GM19025 (cell line): ENCODE data around the gene MED8.

Experiments
- ATAC-seq: cut with Tn5 transposase; IDR thresholded peaks from one replicate; pipeline ENCODE4 v1.9.1; 2021; ENCODE audit warnings: mild to moderate bottlenecking, low read depth, moderate library complexity; ENCODE audit not compliant: unreplicated experiment

Gene MED8

DNA sequence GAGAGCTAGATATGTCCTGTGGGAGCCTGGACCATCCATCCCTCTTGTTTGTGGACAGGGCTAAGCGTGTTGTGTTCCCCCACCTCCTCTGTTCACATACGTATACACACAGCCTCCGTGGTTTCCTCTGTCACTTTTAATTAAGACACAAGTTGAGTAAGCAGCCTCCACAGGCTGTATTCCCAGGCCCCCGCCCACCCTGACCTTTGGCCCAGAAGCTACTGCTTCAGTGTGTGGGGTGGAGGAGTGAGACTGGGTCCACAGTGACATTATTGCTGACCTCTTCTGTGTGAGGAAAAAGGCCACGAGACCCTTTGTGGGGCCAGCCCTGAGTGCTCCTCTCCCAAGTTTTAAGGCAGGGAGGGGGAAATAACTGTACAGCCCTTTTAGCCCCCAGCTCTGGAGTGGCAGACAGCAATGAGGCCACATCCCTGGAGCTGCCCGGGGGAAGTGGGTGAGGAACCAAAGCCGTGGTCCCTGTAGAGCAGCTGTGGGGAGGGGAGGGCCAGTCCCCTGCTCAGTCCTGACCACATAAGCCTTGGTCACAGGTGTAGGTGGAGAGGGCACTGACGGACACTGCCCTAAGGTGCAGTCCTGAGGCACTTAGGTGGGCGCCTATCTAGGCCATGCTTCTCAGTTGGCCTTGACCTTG is 26.2 kb downstream of the MED8 start:
- no peak for ATAC-seq

DNA sequence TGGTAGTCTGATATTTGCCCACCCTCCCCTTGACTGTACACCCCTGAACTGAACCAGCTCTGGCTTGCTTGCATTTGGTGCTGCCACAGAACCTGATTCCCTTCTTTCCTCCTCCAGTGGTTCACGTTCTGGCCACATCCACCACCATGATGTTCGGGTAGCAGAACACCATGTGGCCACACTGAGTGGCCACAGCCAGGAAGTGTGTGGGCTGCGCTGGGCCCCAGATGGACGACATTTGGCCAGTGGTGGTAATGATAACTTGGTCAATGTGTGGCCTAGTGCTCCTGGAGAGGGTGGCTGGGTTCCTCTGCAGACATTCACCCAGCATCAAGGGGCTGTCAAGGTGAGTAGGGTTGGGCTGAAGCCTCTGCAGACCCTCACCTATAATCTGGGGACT is 29.0 kb downstream of the MED8 start:
- no peak for ATAC-seq

DNA sequence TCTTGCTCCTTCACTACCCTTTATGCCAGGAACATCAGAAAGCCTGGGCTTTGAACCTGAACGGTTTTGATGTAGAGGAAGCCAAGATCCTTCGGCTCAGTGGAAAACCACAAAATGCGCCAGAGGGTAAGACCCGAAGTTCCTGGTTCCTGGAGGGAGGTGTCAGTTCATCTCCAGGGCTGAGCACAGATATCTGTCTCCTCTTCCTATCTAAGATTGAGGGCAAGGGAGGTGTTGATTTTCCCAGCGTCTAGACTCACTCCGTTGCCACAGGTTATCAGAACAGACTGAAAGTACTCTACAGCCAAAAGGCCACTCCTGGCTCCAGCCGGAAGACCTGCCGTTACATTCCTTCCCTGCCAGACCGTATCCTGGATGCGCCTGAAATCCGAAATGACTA is 29.9 kb downstream of the MED8 start:
- ATAC-seq = no peak

DNA sequence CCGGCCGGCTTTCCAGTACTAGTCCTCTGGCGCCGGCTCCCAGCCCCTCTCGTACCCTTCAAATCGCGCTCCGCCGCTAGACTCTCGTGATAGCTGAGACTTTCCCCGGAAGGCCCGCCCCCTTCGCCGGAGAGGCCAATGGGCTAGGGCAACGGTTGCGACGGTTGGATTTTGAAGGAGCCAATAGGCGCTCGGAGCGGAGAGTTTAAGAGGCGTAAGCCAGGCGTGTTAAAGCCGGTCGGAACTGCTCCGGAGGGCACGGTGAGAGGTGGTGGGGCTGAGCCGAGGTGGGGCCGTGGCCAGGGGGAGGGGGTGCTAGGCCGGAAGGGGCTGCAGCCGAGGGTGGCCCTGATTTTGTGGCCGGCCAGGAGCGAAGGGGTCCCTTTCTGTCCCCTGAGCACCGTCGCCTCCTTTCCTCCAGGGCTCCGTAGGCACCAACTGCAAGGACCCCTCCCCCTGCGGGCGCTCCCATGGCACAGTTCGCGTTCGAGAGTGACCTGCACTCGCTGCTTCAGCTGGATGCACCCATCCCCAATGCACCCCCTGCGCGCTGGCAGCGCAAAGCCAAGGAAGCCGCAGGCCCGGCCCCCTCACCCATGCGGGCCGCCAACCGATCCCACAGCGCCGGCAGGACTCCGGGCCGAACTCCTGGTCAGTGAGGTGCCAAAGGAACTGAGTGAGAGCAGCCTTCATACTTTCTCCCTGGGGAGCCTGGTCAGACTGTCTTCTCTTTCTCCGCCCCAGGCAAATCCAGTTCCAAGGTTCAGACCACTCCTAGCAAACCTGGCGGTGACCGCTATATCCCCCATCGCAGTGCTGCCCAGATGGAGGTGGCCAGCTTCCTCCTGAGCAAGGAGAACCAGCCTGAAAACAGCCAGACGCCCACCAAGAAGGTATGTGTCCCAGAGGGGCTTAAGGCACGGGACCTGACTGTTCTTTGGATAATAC is 30.6 kb downstream of the MED8 start, which contains the start of gene CDC20:
Gene CDC20, plus strand, starts transcription at position 236 of the 948 bp plus-strand sequence. Its CDS starts 235 bp downstream, at position 471.
- ATAC-seq = peak; percentile 97

DNA sequence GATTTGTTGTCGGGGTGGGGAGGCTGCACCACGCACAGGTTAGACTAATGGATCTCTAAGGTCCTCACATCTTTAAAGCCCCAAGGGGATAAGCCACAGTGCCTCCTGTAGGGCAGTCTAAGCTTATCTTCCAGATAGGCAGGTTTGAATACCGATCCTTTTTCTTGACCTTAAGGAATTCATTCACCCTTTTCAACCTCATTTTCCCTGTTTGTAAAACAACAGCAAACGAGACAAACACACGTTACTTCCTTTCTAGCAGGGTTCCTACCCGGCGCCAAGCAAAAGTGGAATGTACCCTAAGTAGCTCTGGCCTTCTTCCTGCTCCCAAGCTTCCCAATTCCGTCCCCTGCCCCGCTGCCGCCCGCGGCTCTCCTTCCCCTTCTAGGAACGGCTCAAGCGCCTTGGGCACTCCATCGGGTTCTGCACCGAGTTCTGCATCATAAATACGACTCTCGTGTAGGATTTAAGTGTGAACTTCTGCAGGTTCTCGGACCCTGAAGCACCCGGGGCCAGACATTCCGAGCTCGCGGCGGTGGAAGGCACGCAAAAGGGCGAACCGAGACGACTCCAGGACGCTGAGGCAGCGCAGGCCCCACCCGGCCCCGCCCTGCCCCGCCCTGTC is 31.4 kb downstream of the MED8 start:
- ATAC-seq = peak; percentile 3

DNA sequence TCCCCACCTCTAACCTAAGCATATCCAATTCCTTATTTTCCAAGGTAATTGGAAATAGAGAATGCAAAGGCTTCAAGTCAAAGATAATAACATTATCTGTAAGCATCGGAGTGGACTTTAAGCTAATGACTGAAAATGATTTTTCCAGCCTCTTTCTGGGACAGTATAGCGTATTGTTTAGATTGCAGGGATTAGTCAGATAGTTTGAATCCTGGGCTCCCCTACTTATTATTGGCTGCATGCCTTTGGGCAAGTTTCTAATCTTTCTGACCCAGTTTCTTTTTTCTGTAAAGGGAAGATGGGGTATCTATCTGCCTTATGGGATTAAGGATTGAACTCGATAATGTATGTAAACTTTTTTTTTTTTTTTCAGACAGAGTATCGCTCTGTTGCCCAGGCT is 32.3 kb downstream of the MED8 start:
- ATAC-seq = no peak

DNA sequence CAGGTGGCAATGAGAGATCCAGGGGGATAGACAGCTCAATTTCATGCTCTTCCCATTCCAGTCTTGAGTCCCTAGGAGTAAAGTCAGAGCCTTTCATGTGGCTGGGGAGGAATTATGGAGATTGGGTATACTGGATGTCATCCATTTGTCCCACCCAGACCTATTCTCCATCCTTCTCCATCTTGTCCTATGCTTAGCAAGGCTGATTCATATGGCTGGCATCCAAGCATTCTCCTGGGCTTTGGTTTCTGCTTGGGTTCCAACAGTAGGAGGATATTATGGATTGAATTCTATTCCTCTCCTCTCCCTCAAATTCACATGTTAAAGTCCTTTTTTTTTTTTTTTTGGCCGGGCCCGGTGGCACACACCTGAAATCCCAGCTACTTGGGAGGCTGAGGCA is 34.7 kb downstream of the MED8 start:
- ATAC-seq = no peak

DNA sequence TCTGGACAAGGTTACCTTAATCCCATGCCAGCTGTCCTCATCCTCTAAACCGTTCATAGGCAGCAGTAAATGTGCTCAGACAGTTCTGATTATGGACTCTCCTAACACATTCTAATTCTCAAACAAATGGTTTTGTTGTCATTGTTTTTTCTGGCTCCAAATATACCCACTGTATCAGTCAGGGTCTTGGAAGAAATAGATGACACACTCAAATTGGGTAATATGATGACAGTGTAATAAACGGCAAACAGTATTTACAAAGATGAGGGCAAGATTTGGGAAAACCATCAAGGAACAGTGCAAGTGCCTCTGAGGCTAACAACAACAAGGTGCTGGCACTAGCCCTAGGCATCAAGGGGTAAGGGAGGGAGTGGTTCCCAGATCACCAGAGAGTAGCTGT is 35.1 kb downstream of the MED8 start:
- ATAC-seq = no peak

DNA sequence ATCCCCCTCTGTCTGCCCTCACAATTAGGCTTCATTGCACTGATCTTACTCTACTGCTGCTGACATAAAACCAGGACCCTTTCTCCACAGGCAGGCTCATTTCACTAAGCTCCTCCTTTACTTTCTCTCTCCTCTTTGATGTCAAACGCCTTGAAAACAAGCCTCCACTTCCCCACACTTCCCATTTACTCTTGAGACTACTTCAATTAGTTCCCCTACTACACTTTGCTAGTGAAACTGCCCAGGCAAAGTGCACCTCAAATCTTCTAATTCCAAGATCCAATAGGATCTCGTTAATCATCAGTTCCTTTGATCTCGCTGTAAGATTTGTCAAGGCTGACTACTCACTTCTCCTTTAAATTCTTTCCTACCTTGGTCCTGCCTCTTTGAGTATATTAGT is 36.7 kb downstream of the MED8 start:
- ATAC-seq = no peak

DNA sequence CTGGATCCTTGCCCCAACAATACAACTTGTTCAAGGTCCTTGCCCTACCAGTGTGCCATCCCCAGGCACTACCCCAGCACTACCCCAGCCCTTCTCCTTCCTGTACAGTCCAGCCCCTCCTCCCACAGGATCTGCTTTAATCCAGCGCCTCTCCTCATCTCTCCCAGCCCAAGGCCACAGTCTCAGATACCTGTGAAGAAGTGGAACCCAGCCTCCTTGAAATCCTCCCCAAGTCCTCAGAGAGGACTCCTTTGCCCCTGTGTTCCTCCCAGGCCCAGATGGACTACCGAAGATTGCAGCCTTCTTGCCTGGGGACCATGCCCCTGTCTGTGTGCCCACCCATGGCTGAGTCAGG is 37.3 kb downstream of the MED8 start:
- ATAC-seq = no peak

DNA sequence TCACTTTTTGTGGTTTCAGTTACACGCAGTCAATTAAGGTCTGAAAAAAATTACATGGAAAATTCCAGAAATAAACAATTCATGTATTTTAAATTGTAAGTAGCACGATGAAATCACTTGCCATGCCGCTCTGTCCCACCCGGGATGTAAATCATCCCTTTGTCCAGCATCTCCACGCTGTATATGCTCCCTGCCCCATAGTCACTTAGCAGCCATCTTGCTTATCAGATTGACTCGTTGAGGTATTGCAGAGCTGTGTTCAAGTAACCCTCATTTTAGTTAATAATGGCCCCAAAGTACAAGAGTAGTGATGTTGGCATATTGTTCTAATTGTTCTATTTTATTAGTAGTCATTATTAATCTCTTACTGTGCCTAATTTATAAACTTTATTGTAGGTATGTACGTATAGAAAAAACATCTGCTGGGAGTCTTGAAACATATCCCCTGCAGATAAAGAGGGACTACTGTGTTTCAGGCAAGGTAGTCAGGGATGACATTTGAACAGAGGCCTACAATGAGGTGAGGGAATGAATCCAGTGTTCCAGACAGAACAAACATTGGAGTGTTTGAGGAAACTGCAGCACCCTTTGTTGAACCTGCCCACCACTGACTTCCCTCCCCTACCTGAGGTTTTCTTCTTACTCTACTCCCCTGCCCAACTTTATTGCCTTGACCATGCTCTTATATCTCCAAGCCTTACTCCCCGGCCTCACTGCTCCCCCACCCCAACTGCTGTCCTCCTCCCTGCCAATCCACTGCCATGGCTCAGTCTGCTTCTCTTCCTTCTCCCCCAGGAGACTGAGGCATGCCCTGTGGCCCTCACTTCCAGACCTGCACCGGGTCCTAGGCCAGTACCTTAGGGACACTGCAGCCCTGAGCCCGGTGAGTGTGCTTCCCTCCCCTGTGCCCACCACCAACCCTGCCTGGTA is 37.9 kb downstream of the MED8 start:
- no peak for ATAC-seq

DNA sequence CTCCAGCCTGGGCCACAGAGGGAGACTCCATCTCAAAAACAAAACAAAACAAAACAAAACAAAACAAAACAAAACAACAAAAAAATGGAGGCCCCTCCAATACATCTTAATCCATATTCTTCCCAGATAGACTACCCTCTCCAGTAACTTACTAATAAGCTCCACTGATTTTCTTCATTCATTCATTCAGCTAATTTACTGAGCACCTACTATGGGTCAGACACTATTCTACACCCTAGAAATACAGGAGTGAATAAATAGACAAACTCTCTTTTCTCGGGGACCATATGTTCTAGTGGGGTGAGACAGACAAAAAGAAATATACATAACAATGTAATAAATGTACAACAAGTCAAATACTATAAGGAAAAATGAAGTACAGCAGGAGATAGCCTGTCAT is 38.6 kb downstream of the MED8 start:
- no peak for ATAC-seq

DNA sequence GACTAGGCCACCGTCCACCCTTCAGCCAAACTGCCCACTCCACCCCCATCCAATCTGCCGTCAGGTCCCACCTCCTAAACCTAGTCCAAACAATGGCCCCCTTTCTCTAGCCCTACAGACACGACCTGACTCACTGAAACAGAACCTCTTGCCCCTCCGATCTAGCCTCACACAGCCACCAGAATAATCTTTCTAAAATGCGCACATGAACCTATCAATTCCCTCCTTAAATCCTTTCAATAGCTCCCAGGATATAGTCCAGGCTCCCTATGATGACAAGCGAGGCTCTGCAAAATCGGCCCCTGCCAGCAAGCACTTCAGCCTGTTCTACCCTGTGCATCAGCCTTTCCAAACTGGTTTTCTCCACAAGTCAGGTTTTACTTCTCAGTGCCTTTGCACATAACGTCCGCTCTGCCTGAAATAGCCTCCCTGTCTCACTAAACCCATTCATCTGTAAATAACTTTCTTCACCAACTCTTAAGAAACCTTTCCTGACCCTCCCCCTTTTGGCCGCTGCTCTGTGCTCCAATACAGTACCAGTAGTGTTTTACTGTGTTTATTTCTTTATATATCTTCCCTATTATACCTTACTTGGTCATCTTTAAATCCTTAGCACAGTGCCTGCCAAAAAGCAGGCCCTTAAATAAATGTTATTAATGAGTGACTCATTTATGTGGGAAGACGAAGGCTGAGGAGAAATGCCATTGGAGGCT is 39.9 kb downstream of the MED8 start:
- ATAC-seq = no peak

DNA sequence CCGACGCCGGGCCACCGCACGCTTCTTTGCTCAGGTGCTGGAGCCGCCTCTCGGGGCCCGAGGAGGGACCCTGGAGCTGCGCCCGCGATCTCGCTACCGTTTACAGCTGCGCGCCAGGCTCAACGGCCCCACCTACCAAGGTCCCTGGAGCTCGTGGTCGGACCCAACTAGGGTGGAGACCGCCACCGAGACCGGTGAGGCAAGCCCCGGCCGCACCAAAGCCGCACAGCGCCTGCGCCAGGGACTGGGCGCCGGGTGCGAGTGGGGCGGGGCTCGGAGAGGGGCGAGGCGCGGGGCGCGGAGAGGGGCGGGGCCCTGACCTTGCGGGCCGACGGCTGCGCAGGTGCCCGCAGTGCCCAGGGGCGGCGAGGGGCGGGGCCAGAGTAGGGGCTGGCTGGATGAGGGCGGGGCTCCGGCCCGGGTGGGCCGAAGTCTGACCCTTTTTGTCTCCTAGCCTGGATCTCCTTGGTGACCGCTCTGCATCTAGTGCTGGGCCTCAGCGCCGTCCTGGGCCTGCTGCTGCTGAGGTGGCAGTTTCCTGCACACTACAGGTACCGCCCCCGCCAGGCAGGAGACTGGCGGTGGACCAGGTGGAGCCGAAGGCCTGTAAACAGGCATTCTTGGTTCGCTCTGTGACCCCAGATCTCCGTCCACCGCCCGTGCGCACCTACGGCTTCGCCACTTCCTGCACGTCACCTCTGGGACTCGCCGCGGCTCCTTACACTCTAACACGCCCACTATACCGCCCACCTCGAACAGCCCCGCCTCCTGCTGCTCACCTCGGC is 40.6 kb downstream of the MED8 start:
- peak; percentile 78 for ATAC-seq

DNA sequence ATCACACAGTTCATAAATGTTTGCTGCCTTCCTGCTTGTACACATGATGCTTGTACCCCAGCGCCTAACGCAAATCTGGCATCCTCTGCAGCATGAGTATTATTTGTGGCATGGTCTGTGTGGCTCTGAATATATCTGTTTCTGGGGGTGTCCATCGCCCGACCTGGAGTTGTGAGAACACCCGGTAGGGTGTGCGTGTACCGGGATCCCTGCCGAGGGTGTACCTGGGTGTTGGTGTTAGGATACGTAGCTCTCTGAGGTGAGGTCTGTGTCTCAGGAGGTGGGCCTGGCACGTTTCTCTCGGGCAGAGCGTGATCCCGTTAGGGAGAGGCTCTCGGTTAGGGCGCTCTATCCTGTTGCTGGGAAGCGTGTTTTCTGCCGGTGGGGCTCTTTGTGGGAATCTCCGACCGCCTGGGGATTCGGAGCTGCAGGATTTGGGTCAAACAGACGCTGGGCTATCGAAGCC is 41.2 kb downstream of the MED8 start:
- ATAC-seq = no peak

DNA sequence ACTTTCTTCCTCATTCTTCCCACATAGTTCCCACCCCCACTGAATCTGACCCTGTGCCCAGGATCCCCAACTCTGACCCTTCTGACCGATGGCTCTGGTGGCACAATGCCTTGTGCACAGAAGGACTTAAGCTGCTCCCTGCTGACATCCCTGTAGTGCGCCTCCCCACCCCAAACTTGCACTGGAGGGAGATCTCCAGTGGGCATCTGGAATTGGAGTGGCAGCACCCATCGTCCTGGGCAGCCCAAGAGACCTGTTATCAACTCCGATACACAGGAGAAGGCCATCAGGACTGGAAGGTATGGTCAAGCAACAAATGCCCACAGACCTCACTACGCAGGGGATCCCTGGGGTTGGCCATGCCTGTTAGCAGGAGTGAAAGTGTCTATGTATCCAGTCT is 43.0 kb downstream of the MED8 start:
- no peak for ATAC-seq

DNA sequence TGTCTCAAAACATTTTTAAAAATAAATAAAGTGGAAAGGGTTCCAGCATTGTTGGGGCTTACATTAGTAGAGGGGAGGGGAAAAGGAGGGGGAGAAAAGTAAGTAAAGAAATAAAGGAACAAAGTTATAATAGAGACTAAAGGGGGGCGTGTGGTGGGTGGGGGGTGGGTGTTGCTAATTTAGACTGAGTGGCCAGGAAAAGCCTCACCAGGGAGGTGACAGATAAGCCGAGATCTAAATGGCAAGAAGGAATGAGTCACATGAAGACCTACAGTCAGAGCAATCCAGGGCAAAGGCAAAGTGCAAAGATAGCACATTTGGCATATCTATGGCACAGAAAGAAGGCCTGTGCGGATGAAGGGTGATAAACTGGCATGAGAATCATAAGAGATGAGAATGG is 44.5 kb downstream of the MED8 start:
- ATAC-seq = no peak

DNA sequence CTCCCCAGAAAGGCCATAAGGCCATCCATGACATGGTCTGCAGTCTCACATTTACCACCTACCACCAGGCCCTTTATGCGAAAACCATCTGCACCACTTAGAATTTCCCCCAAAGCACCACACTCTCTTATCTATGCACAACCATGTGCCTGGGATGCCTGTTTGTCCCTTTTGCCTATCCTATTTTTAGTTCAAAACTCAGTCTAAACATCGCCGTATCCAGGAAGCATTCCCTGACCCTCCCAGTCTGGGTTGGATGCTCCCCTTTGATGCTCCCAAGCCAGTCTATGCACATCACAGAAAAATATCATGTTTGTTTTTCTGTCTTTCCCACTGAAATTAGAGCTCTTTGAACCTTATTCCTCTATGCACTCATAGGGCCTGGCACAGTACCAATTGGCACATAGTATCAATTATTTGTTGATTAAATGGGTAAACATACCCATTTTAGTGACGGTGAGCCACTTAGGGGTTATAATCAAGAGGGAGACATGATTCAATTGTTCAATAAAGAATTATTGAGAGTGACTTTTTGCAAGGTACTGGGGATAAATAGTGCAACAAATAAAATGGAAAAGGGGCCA is 45.2 kb downstream of the MED8 start:
- ATAC-seq = no peak

DNA sequence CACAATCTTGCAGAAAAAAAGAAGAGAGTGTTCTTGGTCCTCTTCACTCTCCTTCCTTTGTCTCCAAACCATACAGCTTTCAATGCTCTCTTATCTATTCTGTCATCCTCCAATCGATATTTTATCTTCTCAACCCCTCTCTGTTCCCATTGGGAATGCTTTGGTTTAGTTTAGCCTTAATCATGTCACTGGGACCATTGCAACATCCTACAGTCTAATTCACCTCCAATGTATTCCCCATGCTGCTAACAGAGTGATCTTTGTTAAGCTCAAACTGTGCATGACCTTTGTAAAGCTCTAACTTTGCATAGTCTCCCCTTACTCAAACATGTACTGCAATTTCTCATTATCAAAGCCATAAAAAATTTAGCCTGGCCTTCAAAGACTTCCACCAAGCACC is 49.0 kb downstream of the MED8 start:
- no peak for ATAC-seq
